NCI-H345 treated with DMSO at 0.1 percent for 48 hours (cell line): Measurements from ENCODE around the gene PPIA.
A peak's percentile ranks its signal among the peaks of the same experiment; 100 is the strongest.
"Not testable (repeated sequence)": the region's sequence is repeated elsewhere in the genome, so short reads cannot be mapped to it uniquely, and the experiment has no call there.

Experiments
- DNase-seq: peaks from one replicate; lab custom pipeline; 2025; ENCODE audit not compliant: unreplicated experiment; lab: John Stamatoyannopoulos, UW

The PPIA gene

GRCh38 chr7:44819292-44819691 lies 22.8 kb downstream of the PPIA start:
- no peak for DNase-seq

GRCh38 chr7:44823255-44823781 lies 26.8 kb downstream of the PPIA start:
- DNase-seq: no peak

GRCh38 chr7:44824894-44825526 lies 28.5 kb downstream of the PPIA start:
- DNase-seq: no peak

- DNase-seq: no peak
These were observed 31.1 kb downstream of the PPIA start for GRCh38 chr7:44827567-44827966.

GRCh38 chr7:44838751-44839150 lies 42.3 kb downstream of the PPIA start:
- DNase-seq: no peak

- DNase-seq: not testable (repeated sequence)
These were observed 46.2 kb downstream of the PPIA start for GRCh38 chr7:44842675-44843074.

- not testable (repeated sequence) for DNase-seq
These were observed 47.0 kb downstream of the PPIA start for GRCh38 chr7:44843440-44843839.

- DNase-seq: no peak
These were observed 49.0 kb downstream of the PPIA start for GRCh38 chr7:44845451-44845850.

GRCh38 chr7:44846390-44846789 lies 49.9 kb downstream of the PPIA start:
- not testable (repeated sequence) for DNase-seq

GRCh38 chr7:44846816-44847508 lies 50.5 kb downstream of the PPIA start:
- no peak for DNase-seq

- peak; percentile 82 for DNase-seq
These were observed 51.0 kb downstream of the PPIA start for GRCh38 chr7:44847509-44847919.

- peak; percentile 99 for DNase-seq
These were observed 51.6 kb downstream of the PPIA start, which contains the start of gene H2AZ2 for GRCh38 chr7:44847920-44848634. Gene H2AZ2, minus strand, starts transcription at chr7:44848087. Its CDS starts 116 bp downstream, at chr7:44847971.

GRCh38 chr7:44849259-44849884 lies 52.9 kb downstream of the PPIA start:
- DNase-seq: no peak

GRCh38 chr7:44849885-44850544 lies 53.5 kb downstream of the PPIA start:
- no peak for DNase-seq

GRCh38 chr7:44852590-44852989 lies 56.1 kb downstream of the PPIA start:
- no peak for DNase-seq
